Measurements from ENCODE around the gene MTCL3.

DNA sequence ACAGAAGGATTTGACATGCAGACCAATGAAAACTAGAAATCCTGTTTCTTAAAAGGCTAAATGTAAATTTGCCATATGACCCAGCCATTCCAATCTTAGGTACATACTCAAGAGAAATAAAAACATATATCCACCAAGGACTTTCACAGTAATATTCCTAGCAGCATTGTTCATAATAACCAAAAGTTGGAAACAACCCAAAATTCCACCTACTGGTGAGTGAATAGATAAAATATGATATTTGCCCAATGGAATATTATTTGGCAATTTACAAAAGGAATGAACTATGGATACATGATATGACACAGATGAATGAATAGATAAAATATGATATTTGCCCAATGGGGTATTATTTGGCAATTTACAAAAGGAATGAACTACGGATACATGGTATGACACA is 22.7 kb downstream of the MTCL3 start:
- TF ChIP-seq FOSB (CRISPR knock-in tag; IDR thresholded peaks at IDR 0.05) (no peak), GATA3 (IDR thresholded peaks at IDR 0.05; ENCODE audit: borderline replicate concordance) (no peak), EHMT2 (IDR thresholded peaks at IDR 0.05; ENCODE audit: low read depth) (no peak), MAFK (IDR thresholded peaks at IDR 0.05; ENCODE audit: partially characterized antibody) (no peak), POLR2A (IDR thresholded peaks at IDR 0.05; ENCODE audit: low read length) (no peak), RCOR1 (IDR thresholded peaks at IDR 0.05; ENCODE audit: low read depth, low read length) (no peak), MYC (IDR thresholded peaks at IDR 0.05; ENCODE audit: borderline replicate concordance, low read length) (no peak), HEYL (CRISPR knock-in tag; IDR thresholded peaks at IDR 0.05) (no peak), KDM1A (IDR thresholded peaks at IDR 0.05; ENCODE audit: low read depth) (no peak)
- TF ChIP-seq, protein P1, sequence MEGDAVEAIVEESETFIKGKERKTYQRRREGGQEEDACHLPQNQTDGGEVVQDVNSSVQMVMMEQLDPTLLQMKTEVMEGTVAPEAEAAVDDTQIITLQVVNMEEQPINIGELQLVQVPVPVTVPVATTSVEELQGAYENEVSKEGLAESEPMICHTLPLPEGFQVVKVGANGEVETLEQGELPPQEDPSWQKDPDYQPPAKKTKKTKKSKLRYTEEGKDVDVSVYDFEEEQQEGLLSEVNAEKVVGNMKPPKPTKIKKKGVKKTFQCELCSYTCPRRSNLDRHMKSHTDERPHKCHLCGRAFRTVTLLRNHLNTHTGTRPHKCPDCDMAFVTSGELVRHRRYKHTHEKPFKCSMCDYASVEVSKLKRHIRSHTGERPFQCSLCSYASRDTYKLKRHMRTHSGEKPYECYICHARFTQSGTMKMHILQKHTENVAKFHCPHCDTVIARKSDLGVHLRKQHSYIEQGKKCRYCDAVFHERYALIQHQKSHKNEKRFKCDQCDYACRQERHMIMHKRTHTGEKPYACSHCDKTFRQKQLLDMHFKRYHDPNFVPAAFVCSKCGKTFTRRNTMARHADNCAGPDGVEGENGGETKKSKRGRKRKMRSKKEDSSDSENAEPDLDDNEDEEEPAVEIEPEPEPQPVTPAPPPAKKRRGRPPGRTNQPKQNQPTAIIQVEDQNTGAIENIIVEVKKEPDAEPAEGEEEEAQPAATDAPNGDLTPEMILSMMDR (IDR thresholded peaks at IDR 0.05): no peak
- TF ChIP-seq, protein P2, sequence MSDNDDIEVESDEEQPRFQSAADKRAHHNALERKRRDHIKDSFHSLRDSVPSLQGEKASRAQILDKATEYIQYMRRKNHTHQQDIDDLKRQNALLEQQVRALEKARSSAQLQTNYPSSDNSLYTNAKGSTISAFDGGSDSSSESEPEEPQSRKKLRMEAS (IDR thresholded peaks at IDR 0.05): no peak
